HG03196 (cell line): Measurements from ENCODE around the gene WNK2.

Source experiments
- ATAC-seq: cut with Tn5 transposase; IDR thresholded peaks from one replicate; pipeline ENCODE4 v1.9.1; 2021; ENCODE audit not compliant: unreplicated experiment

Gene WNK2

GRCh38 chr9:93252781-93253530 lies 69.0 kb downstream of the WNK2 start:
- no peak for ATAC-seq

DNA sequence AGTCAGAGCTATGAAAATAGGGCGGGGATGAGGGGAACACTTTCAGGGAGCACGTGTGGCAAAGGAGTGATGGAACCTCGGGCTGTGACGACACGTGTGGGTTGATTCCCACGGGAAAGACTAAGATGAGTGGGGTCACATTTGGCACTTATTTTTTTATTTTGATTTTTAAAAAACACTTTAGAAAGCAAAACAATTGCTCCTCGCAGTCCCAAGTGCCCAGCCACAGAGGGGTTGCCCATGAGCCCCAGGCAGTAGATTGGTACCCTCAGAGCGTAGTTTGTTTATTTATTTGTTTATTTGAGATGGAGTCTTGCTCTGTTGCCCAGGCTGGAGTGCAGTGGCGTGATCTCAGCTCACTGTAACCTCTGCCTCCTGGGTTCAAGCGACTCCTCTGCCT lies 69.7 kb downstream of the WNK2 start:
- no peak for ATAC-seq

DNA sequence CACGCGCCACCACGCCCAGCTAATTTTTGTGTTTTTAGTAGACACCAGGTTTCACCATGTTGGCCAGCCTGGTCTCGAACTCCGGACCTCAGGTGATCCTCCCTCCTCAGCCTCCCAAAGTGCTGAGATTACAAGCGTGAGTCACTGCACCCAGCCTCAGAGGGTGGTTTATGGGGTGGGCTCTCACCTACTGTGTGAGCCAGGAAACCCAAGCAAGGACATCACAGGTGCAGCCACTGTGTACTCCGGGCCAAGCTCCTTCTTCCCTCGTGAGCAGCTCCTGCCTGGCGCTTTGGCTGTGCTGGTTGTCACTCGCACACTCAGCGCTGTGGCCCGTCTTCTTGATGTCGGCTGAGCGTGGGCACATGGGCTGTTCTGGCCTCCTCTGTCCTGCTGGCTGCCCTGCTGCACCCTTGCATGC lies 70.1 kb downstream of the WNK2 start:
- no peak for ATAC-seq

DNA sequence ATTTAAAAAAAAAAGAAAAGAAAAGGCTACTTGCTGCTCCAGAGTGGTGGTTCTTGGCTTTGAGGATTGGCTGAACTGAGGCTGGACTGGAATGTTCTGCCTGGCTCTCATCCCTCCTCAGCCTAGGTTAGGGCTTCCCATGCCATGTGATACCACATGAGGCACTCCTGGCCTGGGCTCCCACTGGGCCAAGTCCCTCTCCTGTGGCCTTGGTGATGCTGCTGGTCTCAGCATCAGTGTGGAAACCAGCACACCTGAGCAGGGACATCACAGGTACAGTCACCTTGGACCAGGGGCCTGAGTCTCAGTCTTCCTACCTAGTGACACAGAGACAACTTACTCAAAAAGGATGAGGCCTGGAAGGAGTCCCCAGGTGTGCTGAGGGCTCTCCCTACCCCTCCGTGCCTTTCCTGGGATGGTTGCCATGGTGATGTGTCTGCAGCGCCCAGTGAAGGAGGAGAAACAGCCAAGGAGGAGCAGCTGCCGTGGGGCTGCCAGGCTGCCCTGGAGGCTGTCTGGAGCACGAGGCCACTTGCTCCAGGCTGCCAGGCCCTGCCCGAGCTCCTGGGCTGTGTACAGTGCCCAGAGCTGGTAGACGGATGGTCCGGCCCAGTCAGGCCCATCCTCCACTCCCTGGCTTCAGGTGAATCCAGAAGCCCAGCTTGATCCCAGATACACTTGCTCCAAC lies 71.0 kb downstream of the WNK2 start:
- ATAC-seq: no peak

DNA sequence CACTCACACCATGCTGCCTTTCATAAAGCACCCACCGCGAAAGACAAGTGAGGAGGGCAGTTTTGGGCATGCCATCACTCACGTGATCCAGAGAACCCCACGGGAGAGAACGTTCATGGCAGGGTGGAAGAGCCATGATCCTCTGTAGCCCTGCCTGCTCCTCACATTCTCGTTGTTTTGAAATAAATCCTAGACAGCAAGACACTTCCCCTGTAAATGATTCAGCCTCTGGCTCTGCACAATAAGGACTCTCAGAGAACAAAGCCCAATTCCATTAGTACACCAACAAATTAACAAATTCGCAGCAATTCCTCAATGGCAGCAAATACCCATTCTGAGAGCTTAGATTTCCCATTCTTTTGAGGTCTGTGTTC lies 71.5 kb downstream of the WNK2 start:
- no peak for ATAC-seq

DNA sequence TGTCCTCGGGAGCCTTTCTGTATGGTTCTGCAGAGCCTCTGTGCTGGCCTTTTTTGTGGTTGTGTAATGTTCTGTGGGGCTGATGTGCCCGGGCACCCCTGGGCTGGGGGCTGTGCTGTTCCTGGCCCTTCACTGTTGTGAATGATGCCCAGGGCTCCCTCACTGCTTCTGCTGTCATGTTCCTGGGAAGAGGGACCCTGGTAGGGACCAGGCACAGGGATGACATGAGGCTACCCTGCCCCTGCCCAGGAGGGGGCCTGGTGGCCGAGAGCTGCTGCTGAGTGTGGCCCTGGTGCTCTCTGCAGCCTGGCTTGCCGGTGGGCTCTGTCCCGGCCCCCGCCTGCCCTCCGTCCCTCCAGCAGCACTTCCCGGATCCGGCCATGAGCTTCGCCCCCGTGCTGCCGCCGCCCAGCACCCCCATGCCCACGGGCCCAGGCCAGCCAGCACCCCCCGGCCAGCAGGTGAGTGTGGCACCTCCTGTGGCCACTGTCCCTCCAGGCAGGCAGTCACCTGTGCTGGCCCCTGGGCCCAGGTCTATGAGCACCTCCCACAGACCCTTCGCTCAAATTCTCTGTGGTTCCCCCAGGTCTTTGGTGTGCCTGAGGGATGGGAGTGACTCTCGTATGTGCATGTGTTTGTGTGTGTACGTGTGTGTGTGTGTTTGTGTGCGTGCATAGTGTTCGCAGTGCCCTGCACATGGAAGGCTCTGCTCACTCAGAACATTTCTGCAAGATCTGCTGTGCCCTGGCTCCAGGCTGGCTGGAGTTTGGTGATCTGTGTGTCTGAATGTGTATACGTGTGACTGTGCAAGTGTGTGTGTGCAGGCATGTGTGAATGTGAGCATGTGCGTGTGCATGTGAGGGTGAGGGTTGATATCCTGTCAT lies 72.3 kb downstream of the WNK2 start:
- no peak for ATAC-seq

GRCh38 chr9:93256878-93257807 lies 73.2 kb downstream of the WNK2 start:
- ATAC-seq: no peak

- ATAC-seq: no peak
Observed at GRCh38 chr9:93257808-93258331, 73.9 kb downstream of the WNK2 start.

DNA sequence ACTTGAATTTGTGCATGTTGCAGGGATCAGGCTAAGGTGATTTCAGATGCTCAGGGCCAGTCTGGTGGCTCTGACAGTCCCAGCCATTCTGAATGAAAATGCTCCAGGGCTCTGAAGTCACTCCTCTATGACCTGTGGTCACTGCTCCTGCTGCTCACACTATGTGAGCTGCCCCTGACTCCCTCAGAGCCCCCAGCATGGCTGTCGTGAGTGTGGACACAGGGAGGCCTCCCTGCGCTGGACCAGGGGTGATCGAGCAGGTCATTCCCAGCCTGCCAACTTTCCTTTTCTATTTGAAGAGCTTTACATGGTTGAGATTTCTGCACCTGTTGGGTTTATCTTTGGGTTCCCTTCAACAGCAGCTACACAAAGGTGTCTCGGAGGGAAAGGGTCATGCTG lies 74.5 kb downstream of the WNK2 start:
- ATAC-seq: no peak

- no peak for ATAC-seq
Observed at GRCh38 chr9:93258818-93259489, 75.0 kb downstream of the WNK2 start.

GRCh38 chr9:93259490-93260262 lies 75.7 kb downstream of the WNK2 start:
- no peak for ATAC-seq

DNA sequence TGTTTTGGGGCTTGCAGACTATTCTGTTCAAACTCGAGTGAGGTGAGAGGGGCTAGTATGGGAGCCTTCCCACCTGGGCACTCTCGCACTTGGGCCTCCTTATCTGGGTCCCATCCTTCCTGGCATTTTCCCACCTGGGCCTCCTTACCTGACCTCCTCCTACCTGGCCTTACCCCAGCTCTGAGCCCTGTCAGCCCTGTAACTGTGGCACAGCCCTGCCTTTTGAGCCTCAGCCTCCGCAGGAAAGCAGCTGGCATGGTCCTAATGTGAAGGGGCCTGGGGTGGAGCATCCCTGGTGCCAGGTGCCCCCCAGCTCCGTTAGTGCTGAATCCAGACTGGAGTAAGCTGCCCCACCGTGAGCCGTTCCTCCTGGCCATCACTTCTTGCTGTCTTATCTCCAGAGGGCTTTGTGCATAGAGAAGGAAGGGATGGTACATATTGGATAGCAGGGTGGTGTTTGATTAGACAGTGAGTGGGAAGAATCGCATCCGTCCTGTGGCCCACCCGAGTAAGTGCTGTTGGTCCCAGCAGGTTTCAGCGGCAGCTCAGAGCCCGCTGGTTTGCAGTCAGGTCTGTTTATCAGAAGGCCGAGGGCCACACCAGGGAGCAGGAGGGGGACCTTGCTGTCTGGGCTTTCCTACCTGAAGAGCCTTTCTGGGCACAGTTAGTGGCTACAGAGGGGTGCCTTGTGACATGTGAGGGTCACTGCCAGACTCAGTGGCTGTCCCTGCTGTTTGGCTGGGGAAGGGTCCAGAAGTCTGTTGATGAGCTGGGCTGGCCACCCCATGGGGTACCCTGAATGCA lies 76.5 kb downstream of the WNK2 start:
- no peak for ATAC-seq

- ATAC-seq: no peak
Observed at GRCh38 chr9:93261281-93261680, 77.3 kb downstream of the WNK2 start.

DNA sequence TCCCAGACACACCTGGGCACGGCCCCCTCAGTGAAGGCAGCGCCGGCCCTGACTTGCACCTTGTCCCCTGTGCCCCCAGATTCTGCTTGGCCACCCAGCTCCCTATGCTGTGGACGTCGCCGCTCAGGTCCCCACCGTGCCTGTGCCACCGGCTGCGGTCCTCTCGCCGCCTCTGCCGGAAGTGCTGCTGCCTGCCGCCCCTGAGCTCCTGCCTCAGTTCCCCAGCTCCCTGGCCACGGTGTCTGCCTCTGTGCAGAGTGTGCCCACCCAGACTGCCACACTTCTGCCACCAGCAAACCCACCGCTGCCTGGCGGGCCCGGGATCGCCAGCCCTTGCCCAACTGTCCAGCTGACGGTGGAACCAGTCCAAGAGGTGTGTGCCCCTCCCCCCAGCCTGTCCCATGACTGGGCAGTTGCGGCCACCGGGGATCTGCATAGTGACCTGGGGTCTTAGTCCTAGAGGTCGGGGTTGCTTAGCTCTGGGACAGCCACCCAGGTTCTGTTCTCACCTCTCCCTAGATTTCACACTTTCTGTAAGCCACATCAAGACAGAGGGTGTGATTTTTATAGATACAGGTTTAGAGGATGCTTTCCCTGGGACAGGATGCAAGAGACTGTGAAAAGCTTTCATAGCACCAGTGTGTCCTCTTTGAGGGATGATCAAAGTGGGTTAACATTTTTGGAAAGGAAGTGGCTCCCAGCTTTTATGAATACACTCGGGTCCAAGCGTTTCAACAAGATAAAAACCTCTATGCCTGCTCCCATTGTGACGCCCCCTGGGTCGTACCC lies 78.0 kb downstream of the WNK2 start:
- no peak for ATAC-seq

DNA sequence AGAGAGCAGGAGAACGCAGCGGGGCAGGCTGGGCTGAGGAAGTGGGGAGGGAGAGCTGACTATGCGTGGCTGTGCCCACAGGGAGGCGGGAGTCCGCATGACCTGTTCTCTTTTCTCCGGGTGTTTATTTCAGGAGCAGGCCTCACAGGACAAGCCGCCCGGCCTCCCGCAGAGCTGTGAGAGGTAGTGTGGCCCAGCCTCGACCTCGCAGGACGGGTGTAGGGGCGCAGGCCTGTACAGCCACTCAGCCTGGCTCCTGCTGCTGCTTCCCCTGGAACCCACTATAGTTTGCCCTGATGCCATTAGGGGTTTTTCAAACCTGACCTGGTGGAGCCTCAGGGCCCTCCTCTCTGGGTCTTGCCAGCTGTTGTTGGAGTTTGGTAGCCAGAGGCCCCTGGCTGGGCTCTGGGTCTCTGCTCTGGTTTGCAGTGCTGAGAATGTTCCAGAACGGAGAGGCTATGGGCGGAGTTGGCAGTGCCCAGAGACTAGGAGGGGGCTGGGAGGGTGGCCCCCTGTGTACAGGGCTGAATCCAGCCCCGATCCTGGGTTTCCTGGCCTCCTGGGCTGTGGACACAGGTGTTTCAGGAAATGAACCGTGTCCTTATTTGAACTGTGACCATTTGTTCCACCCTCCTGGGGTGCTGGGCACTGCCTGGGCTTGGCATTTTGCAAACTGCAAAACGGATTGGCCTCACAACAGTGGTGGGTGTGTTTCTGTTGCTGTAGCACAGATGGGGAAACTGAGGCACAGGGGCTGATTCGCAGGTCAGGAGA lies 78.8 kb downstream of the WNK2 start:
- ATAC-seq: no peak

- no peak for ATAC-seq
Observed at GRCh38 chr9:93263334-93264229, 79.6 kb downstream of the WNK2 start.
